Tibial nerve (tissue), 4 donors: ENCODE results near the gene C1orf105. TPM values are rescaled to one million over a fixed set of nuclear protein-coding genes. Genes with fewer than 3 reads are reported as not detected.

ENCODE experiments used
- DNase-seq, 2 donors: peaks; one replicate each; pipeline ENCODE4 v3.0.0-alpha.2; 2019; ENCODE audit warnings: low spot score in 2 of 2
- H3K27ac ChIP-seq, 4 donors: fragments of 200-600 bp; sonication (generic) in 3 of 4; one replicate each; pipeline ENCODE4 v1.5.1; 2017 to 2019; ENCODE audit warnings: mild to moderate bottlenecking in 1 of 4
- H3K27me3 ChIP-seq, 2 donors: fragments of 200-600 bp; sonication (generic) in 1 of 2; one replicate each; pipeline versions ENCODE4 v1.5.1 to v1.6.0; 2017 to 2019
- H3K36me3 ChIP-seq, 3 donors: fragments of 200-600 bp; sonication (generic); one replicate each; pipeline ENCODE4 v1.5.1; 2018 to 2019
- H3K4me1 ChIP-seq, 4 donors: fragments of 200-600 bp; sonication (generic) in 3 of 4; one replicate each; pipeline ENCODE4 v1.5.1; 2017 to 2019
- H3K4me3 ChIP-seq, 4 donors: fragments of 200-600 bp; sonication (generic) in 3 of 4; one replicate each; pipeline ENCODE4 v1.5.1; 2017 to 2019; ENCODE audit warnings: mild to moderate bottlenecking in 1 of 4, moderate library complexity in 1 of 4
- H3K9me3 ChIP-seq, 4 donors: fragments of 200-600 bp; sonication (generic) in 3 of 4; one replicate each; pipeline ENCODE4 v1.5.1; 2017 to 2019
- CTCF ChIP-seq, 5 experiments: fragments of 200-600 bp in 3 of 5; fragments of 450-650 bp in 2 of 5; sonication (generic) in 3 of 5; IDR thresholded peaks; one replicate each; pipeline ENCODE4 v1.5.1; 2016 to 2019; ENCODE audit warnings: antibody characterized with exemption in 5 of 5, mild to moderate bottlenecking in 3 of 5, moderate library complexity in 2 of 5
- EP300 ChIP-seq, 2 donors: sonication (generic); formaldehyde crosslinking; IDR thresholded peaks; one replicate each; pipeline ENCODE4 v1.6.1; 2017; ENCODE audit warnings: antibody characterized with exemption in 2 of 2, mild to moderate bottlenecking in 1 of 2
- POLR2A ChIP-seq, 2 donors: fragments of 450-650 bp; IDR thresholded peaks; one replicate each; pipeline ENCODE4 v1.6.1; 2017; ENCODE audit warnings: antibody characterized with exemption in 2 of 2, mild to moderate bottlenecking in 2 of 2, moderate library complexity in 2 of 2
- WGBS, 2 donors: methylation state at CpG; one replicate each; pipeline ENCODE4 v1.1.5; 2018; 5-methylcytosine and 5-hydroxymethylcytosine counted together
- total RNA-seq, 4 donors: library from RNA; depleted of rRNA; stranded (reverse); fragments of >200 nt; gene quantifications; one replicate each; pipeline ENCODE4 v1.1.0, GENCODE V29; 2016

C1orf105 gene
- total RNA-seq, 4 donors from 2014 or later: not detected

- WGBS, 2 donors: 68 to 72% methylated on average over 2 of the region's 2 CpGs
- TF ChIP-seq CTCF (IDR thresholded peaks at IDR 0.05) (no peak), POLR2A (IDR thresholded peaks at IDR 0.05) (no peak), EP300 (IDR thresholded peaks at IDR 0.05) (no peak)
- H3K27ac ChIP-seq: no peak overlapping the region
- no peaks in the 10 kb centered on the region for H3K9me3 ChIP-seq
- peaks cover 0 to 5% (median 0%) of the 10 kb centered on the region in 4 donors for H3K4me1 ChIP-seq
- H3K27me3 ChIP-seq: no peaks in the 10 kb centered on the region
- DNase-seq: no peak
- H3K4me3 ChIP-seq: no peak overlapping the region
- no peaks in the 10 kb centered on the region for H3K36me3 ChIP-seq
Observed at GRCh38 chr1:172500207-172500606, 79.7 kb downstream of the C1orf105 start.

- no peak for TF ChIP-seq POLR2A (IDR thresholded peaks at IDR 0.05)
- TF ChIP-seq EP300 (IDR thresholded peaks at IDR 0.05): no peak
- TF ChIP-seq CTCF (IDR thresholded peaks at IDR 0.05): no peak
- Histone ChIP-seq H3K4me1 (no peaks in the 10 kb centered on the region), H3K9me3 (no peaks in the 10 kb centered on the region), H3K36me3 (no peaks in the 10 kb centered on the region), H3K4me3 (no peak overlapping the region), H3K27me3 (no peaks in the 10 kb centered on the region), H3K27ac (no peak overlapping the region)
- no peak for DNase-seq
Observed at GRCh38 chr1:172507741-172508140, 87.3 kb downstream of the C1orf105 start.

GRCh38 chr1:172510479-172510878 lies 90.0 kb downstream of the C1orf105 start:
- H3K9me3 ChIP-seq: no peaks in the 10 kb centered on the region
- no peak overlapping the region for H3K4me3 ChIP-seq
- H3K27ac ChIP-seq: no peak overlapping the region
- DNase-seq: no peak
- H3K36me3 ChIP-seq: no peaks in the 10 kb centered on the region
- H3K27me3 ChIP-seq: no peaks in the 10 kb centered on the region
- TF ChIP-seq POLR2A (IDR thresholded peaks at IDR 0.05): no peak
- TF ChIP-seq CTCF (IDR thresholded peaks at IDR 0.05): no peak
- 80 to 92% methylated on average over 2 to 3 of the region's 3 CpGs for WGBS, 2 donors
- H3K4me1 ChIP-seq: no peaks in the 10 kb centered on the region

GRCh38 chr1:172512591-172512990 lies 92.1 kb downstream of the C1orf105 start:
- TF ChIP-seq CTCF (IDR thresholded peaks at IDR 0.05) (no peak), POLR2A (IDR thresholded peaks at IDR 0.05) (no peak), EP300 (IDR thresholded peaks at IDR 0.05) (no peak)
- no peak overlapping the region for H3K4me3 ChIP-seq
- no peaks in the 10 kb centered on the region for H3K4me1 ChIP-seq
- H3K9me3 ChIP-seq: no peaks in the 10 kb centered on the region
- no peak overlapping the region for H3K27ac ChIP-seq
- no peaks in the 10 kb centered on the region for H3K36me3 ChIP-seq
- H3K27me3 ChIP-seq: no peaks in the 10 kb centered on the region
- DNase-seq: no peak

- Histone ChIP-seq H3K36me3 (no peaks in the 10 kb centered on the region), H3K4me3 (no peak overlapping the region), H3K4me1 (no peaks in the 10 kb centered on the region), H3K27me3 (no peaks in the 10 kb centered on the region), H3K27ac (no peak overlapping the region), H3K9me3 (no peaks in the 10 kb centered on the region)
- TF ChIP-seq POLR2A (IDR thresholded peaks at IDR 0.05) (no peak), EP300 (IDR thresholded peaks at IDR 0.05) (no peak), CTCF (IDR thresholded peaks at IDR 0.05) (no peak)
- no peak for DNase-seq
Observed at GRCh38 chr1:172513479-172513878, 93.0 kb downstream of the C1orf105 start.
